Measurements from ENCODE around the gene ROBO1.
"Not testable (repeated sequence)": the region's sequence is repeated elsewhere in the genome, so short reads cannot be mapped to it uniquely, and the experiment has no call there.

Gene ROBO1

GRCh38 chr3:79366414-79366813 is 401.4 kb downstream of the ROBO1 start:
- no peak for DNase-seq

- DNase-seq, result no peak
Observed at GRCh38 chr3:79364784-79365183, 403.0 kb downstream of the ROBO1 start.

- DNase-seq, result no peak
Observed at GRCh38 chr3:79362571-79363270, 405.1 kb downstream of the ROBO1 start.

- no peak for DNase-seq
Observed at GRCh38 chr3:79361748-79362378, 405.9 kb downstream of the ROBO1 start.

- DNase-seq, result no peak
Observed at GRCh38 chr3:79358327-79358726, 409.5 kb downstream of the ROBO1 start.

- DNase-seq, result no peak
Observed at GRCh38 chr3:79354179-79354688, 413.6 kb downstream of the ROBO1 start.

GRCh38 chr3:79351699-79352098 is 416.1 kb downstream of the ROBO1 start:
- DNase-seq, result no peak

GRCh38 chr3:79344876-79345871 is 422.6 kb downstream of the ROBO1 start:
- no peak for DNase-seq

GRCh38 chr3:79341961-79342360 is 425.8 kb downstream of the ROBO1 start:
- DNase-seq, result no peak

GRCh38 chr3:79339846-79340245 is 428.0 kb downstream of the ROBO1 start:
- no peak for DNase-seq

GRCh38 chr3:79337798-79338197 is 430.0 kb downstream of the ROBO1 start:
- no peak for DNase-seq

GRCh38 chr3:79329154-79329553 is 438.6 kb downstream of the ROBO1 start:
- DNase-seq, result no peak

GRCh38 chr3:79326642-79327041 is 441.2 kb downstream of the ROBO1 start:
- DNase-seq, result no peak

- DNase-seq, result not testable (repeated sequence)
Observed at GRCh38 chr3:79325833-79326383, 441.9 kb downstream of the ROBO1 start.

GRCh38 chr3:79317551-79318518 is 450.0 kb downstream of the ROBO1 start:
- no peak for DNase-seq

- no peak for DNase-seq
Observed at GRCh38 chr3:79314962-79315361, 452.8 kb downstream of the ROBO1 start.

- DNase-seq, result no peak
Observed at GRCh38 chr3:79314544-79314943, 453.3 kb downstream of the ROBO1 start.

- DNase-seq, result no peak
Observed at GRCh38 chr3:79310016-79310415, 457.8 kb downstream of the ROBO1 start.

GRCh38 chr3:79306934-79307570 is 460.7 kb downstream of the ROBO1 start:
- DNase-seq, result no peak

GRCh38 chr3:79299949-79300635 is 467.7 kb downstream of the ROBO1 start:
- not testable (repeated sequence) for DNase-seq
